HepG2 (cell line): Measurements from ENCODE around the gene TLN1. TPM values are rescaled to one million over a fixed set of nuclear protein-coding genes. Genes with fewer than 3 reads are reported as not detected.

Experiments used
- ATAC-seq: fragments of 200-7000 bp; cut with Tn5 transposase; 3 replicates; pipeline ENCODE4 v1.9.1; 2020; ENCODE audit warnings: mild to moderate bottlenecking, moderate library complexity
- BruUV-seq: library from RNA; stranded (reverse); fragments of 400-500 nt; replicated peaks from 2 replicates; lab custom pipeline; 2021; lab: Mats Ljungman, UMichigan
- CTCF ChIA-PET: fragments of 300-600 bp; formaldehyde crosslinking; extraction: SDS; loops from one replicate; lab custom pipeline; 2021; ENCODE audit warnings: low total read pairs, inconsistent platforms, low intra/inter-chr PET ratio; lab: Yijun Ruan, JAX
- POLR2A ChIA-PET: fragments of 350-600 bp; sonication (Branson Sonifier 250); formaldehyde crosslinking; loops from one replicate; lab custom pipeline; 2020; ENCODE audit warnings: antibody characterized with exemption, inconsistent platforms; lab: Yijun Ruan, JAX
- DNase-seq: peaks from one replicate; pipeline ENCODE4 v3.0.0-alpha.2; 2015; ENCODE audit warnings: low spot score
- FAIRE-seq: peaks from 3 replicates; lab custom pipeline; 2011; peaks lifted over from hg19 to GRCh38; lab: Jason Lieb, UNC
- H2AFZ ChIP-seq: one replicate; pipeline ENCODE4 v1.6.1; 2011; ENCODE audit warnings: low read length, inconsistent platforms
- H3K27ac ChIP-seq: fragments of 300-600 bp; 3 replicates; pipeline ENCODE4 v1.8.0; 2011; ENCODE audit warnings: mixed run types, mild to moderate bottlenecking, mixed read lengths, low read length, inconsistent platforms; ENCODE audit not compliant: insufficient read depth; ENCODE audit errors: extremely low read length
- H3K27me3 ChIP-seq, 2 experiments: fragments of 200-600 bp in 1 of 2; 2 replicates in 1 of 2; 3 replicates in 1 of 2; pipeline versions ENCODE4 v1.6.0 to v1.8.0; 2011; ENCODE audit warnings: low read length in 2 of 2, mild to moderate bottlenecking in 2 of 2, moderate library complexity in 2 of 2, inconsistent platforms in 1 of 2; ENCODE audit not compliant: insufficient read depth in 2 of 2, control insufficient read depth in 1 of 2
- H3K36me3 ChIP-seq, 2 experiments: fragments of 200-600 bp in 1 of 2; replicated peaks in 1 of 2; 2 replicates in 1 of 2; 3 replicates in 1 of 2; pipeline versions ENCODE4 v1.5.1 to v1.8.0; 2011; ENCODE audit warnings: low read length in 2 of 2, inconsistent platforms in 1 of 2; ENCODE audit not compliant: insufficient read depth in 2 of 2, control insufficient read depth in 1 of 2
- H3K4me1 ChIP-seq: 2 replicates; pipeline ENCODE4 v1.5.1; 2012; ENCODE audit warnings: low read length, inconsistent platforms; ENCODE audit not compliant: insufficient read depth
- H3K4me2 ChIP-seq: 2 replicates; pipeline ENCODE4 v1.6.0; 2011; ENCODE audit warnings: low read depth, low read length, inconsistent platforms
- H3K4me3 ChIP-seq, 3 experiments: fragments of 200-600 bp in 1 of 3; sonication (generic), shearing (Covaris generic) in 1 of 3; replicated peaks in 1 of 3; 2 replicates each; pipeline ENCODE4 v1.5.1; 2011 to 2016; ENCODE audit warnings: low read length in 3 of 3, inconsistent platforms in 2 of 3, low read depth in 2 of 3, mild to moderate bottlenecking in 2 of 3, control low read depth in 1 of 3, mixed read lengths in 1 of 3; ENCODE audit not compliant: insufficient read depth in 1 of 3
- H3K79me2 ChIP-seq: one replicate; pipeline ENCODE4 v1.6.1; 2011; ENCODE audit warnings: low read length, inconsistent platforms; ENCODE audit not compliant: insufficient read depth
- H3K9ac ChIP-seq: 2 replicates; pipeline ENCODE4 v1.6.0; 2011; ENCODE audit warnings: mild to moderate bottlenecking, low read depth, low read length, inconsistent platforms; ENCODE audit not compliant: insufficient read depth
- H3K9me3 ChIP-seq: 2 replicates; pipeline ENCODE4 v1.5.1; 2012; ENCODE audit warnings: mild to moderate bottlenecking, low read length
- H4K20me1 ChIP-seq: 2 replicates; pipeline ENCODE4 v1.6.0; 2011; ENCODE audit warnings: inconsistent platforms, mild to moderate bottlenecking, low read length, moderate library complexity; ENCODE audit not compliant: insufficient read depth
- GMEB2 ChIP-seq: IDR thresholded peaks from 2 replicates; pipeline ENCODE4 v1.6.1; 2016; ENCODE audit warnings: missing biosample characterization, missing genetic modification reagents, low read depth
- KDM5A ChIP-seq: fragments of 200-600 bp; sonication (generic); IDR thresholded peaks from 2 replicates; pipeline ENCODE4 v1.7.0; 2018; ENCODE audit warnings: antibody characterized with exemption, mild to moderate bottlenecking, low read length, borderline replicate concordance
- PHB2 ChIP-seq: fragments of 450-650 bp; IDR thresholded peaks from 2 replicates; pipeline ENCODE4 v1.6.1; 2018; ENCODE audit not compliant: partially characterized antibody
- TOPORS ChIP-seq: sonication (generic); formaldehyde crosslinking; IDR thresholded peaks from 2 replicates; pipeline ENCODE4 v1.8.0; 2023; ENCODE audit warnings: mild to moderate bottlenecking, missing genetic modification reagents
- ZNF777 ChIP-seq: sonication (generic); formaldehyde crosslinking; IDR thresholded peaks from 2 replicates; pipeline ENCODE4 v1.4.0; 2020; ENCODE audit warnings: missing genetic modification reagents
- WGBS: methylation state at CpG from one replicate; pipeline ENCODE4 v1.1.6; 2017; ENCODE audit warnings: low lambda C conversion rate; 5-methylcytosine and 5-hydroxymethylcytosine counted together
- in situ Hi-C: cut with HindIII; loops from 2 replicates; pipeline ENCODE4 v1.10.0; 2017; ENCODE audit warnings: low pct_unique_long_range_greater_than_20kb; ENCODE audit not compliant: extremely low pct_ligation_motif_present
- intact Hi-C: fragments of 100-400 bp; cut with micrococcal nuclease; formaldehyde crosslinking; loops from one replicate; pipeline ENCODE4 v1.10.0; 2022; ENCODE audit not compliant: unreplicated experiment
- polyA plus RNA-seq, 8 experiments: library from polyadenylated mRNA; depleted of rRNA in 3 of 8; stranded (reverse) in 7 of 8; unstranded in 1 of 8; fragments of >200 nt; fragmentation: Illumina TruSeq in 4 of 8; extraction: Trizol in 4 of 8; gene quantifications; 2 replicates each; pipeline versions ENCODE4 v1.2.1 to v1.2.3, GENCODE V29; 2011 to 2016; ENCODE audit warnings: low read depth in 4 of 8, missing spikeins in 1 of 8, mixed read lengths in 1 of 8; ENCODE audit not compliant: insufficient read depth in 1 of 8
- total RNA-seq, 5 experiments: library from RNA; depleted of rRNA; stranded (reverse); fragments of >200 nt; fragmentation: Illumina TruSeq; extraction: Trizol; gene quantifications; 2 replicates each; pipeline ENCODE4 v1.2.3, GENCODE V29; 2016; ENCODE audit warnings: low read depth in 1 of 5
- TF ChIP-seq, protein P1 (sequence below): sonication (generic); formaldehyde crosslinking; IDR thresholded peaks from 2 replicates; pipeline ENCODE4 v1.5.0; 2020; ENCODE audit warnings: mild to moderate bottlenecking, missing genetic modification reagents

The TLN1 gene
- total and polyA plus RNA-seq, 2 of the 13 experiments (the other 11 are each of a cell fraction or from before 2014, with no cell fraction given), result 35.2 to 51.8 TPM

GRCh38 chr9:35745569-35745968 is 13.6 kb upstream of the TLN1 start (continued):
- TF ChIP-seq, protein P1, sequence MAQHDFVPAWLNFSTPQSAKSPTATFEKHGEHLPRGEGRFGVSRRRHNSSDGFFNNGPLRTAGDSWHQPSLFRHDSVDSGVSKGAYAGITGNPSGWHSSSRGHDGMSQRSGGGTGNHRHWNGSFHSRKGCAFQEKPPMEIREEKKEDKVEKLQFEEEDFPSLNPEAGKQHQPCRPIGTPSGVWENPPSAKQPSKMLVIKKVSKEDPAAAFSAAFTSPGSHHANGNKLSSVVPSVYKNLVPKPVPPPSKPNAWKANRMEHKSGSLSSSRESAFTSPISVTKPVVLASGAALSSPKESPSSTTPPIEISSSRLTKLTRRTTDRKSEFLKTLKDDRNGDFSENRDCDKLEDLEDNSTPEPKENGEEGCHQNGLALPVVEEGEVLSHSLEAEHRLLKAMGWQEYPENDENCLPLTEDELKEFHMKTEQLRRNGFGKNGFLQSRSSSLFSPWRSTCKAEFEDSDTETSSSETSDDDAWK, result no peak
- no peak for TF ChIP-seq PHB2
- no peak for TF ChIP-seq ZNF777
- no peak for TF ChIP-seq TOPORS
- TF ChIP-seq, all 625 proteins: peak for 0

GRCh38 chr9:35743880-35744518 is 12.0 kb upstream of the TLN1 start:
- H3K27me3 ChIP-seq, result no peaks in the 10 kb centered on the region; a peak in 2 of 5 replicates
- H3K4me1 ChIP-seq, result peaks cover 32% of the 10 kb centered on the region
- no peak overlapping the region for H3K9ac ChIP-seq
- H2AFZ ChIP-seq, result no peak overlapping the region
- no peak for DNase-seq
- ChIA-PET CTCF (no interaction called here), POLR2A (interaction anchor here (1.3 kb wide), 1 partner anchor 12 kb away, joined by 7 read pairs; the partner anchor contains the start of genes CREB3 and TLN1)
- peaks cover 31 to 56% of the 10 kb centered on the region in 2 experiments for H3K36me3 ChIP-seq
- FAIRE-seq, result no peak
- BruUV-seq, result no TSS peak
- H3K4me3 ChIP-seq, result no peak overlapping the region
- no peak overlapping the region for H3K27ac ChIP-seq
- H3K4me2 ChIP-seq, result no peak overlapping the region
- 94% methylated on average over 8 of the region's 8 CpGs for WGBS
- ATAC-seq, result no peak
- peaks cover 39% of the 10 kb centered on the region for H4K20me1 ChIP-seq
- in situ Hi-C loops (no loop called here), intact Hi-C loops (no loop called here)
- H3K79me2 ChIP-seq, result peaks cover 51% of the 10 kb centered on the region
- TF ChIP-seq KDM5A, result no peak
- TF ChIP-seq GMEB2 (CRISPR knock-in tag), result no peak
- no peaks in the 10 kb centered on the region for H3K9me3 ChIP-seq
